Naive B cell (primary cell): ENCODE results near the gene KRTAP5-7. TPM values are rescaled to one million over a fixed set of nuclear protein-coding genes. Genes with fewer than 3 reads are reported as not detected.
"Not testable (repeated sequence)": the region's sequence is repeated elsewhere in the genome, so short reads cannot be mapped to it uniquely, and the experiment has no call there.

Experiments
- ATAC-seq, 2 donors: fragments of 150-1000 bp; cut with Tn5 transposase; 2 replicates each; pipeline ENCODE4 v1.10.0; 2021; ENCODE audit warnings: low read depth in 2 of 2, mild to moderate bottlenecking in 2 of 2, moderate library complexity in 2 of 2
- DNase-seq: peaks from one replicate; pipeline ENCODE4 v3.0.0; 2022
- H3K27ac Mint-ChIP-seq, 6 donors: one replicate each; pipeline ENCODE4 v1.8.0; 2020 to 2022; ENCODE audit warnings: mild to moderate bottlenecking in 6 of 6, mixed read lengths in 6 of 6, moderate library complexity in 5 of 6, inconsistent platforms in 2 of 6
- H3K27me3 Mint-ChIP-seq, 3 donors: one replicate each; pipeline ENCODE4 v1.8.0; 2021 to 2022; ENCODE audit warnings: mixed read lengths in 3 of 3, mild to moderate bottlenecking in 1 of 3
- H3K36me3 Mint-ChIP-seq, 2 donors: one replicate each; pipeline ENCODE4 v1.8.0; 2020 to 2022; ENCODE audit warnings: mixed read lengths in 2 of 2, inconsistent platforms in 1 of 2, mild to moderate bottlenecking in 1 of 2
- H3K4me1 Mint-ChIP-seq, 3 donors: one replicate each; pipeline ENCODE4 v1.8.0; 2020 to 2022; ENCODE audit warnings: mixed read lengths in 3 of 3, inconsistent platforms in 1 of 3, mild to moderate bottlenecking in 1 of 3, moderate library complexity in 1 of 3
- H3K4me3 Mint-ChIP-seq, 8 donors: one replicate each; pipeline ENCODE4 v1.8.0; 2020 to 2022; ENCODE audit warnings: mild to moderate bottlenecking in 8 of 8, mixed read lengths in 8 of 8, moderate library complexity in 8 of 8, inconsistent platforms in 2 of 8
- H3K9me3 Mint-ChIP-seq, 7 donors: one replicate each; pipeline ENCODE4 v1.8.0; 2020 to 2022; ENCODE audit warnings: mixed read lengths in 7 of 7, mild to moderate bottlenecking in 5 of 7, inconsistent platforms in 2 of 7, moderate library complexity in 1 of 7
- polyA plus RNA-seq, 6 donors: library from polyadenylated mRNA; unstranded; fragments of 300-500 nt; fragmentation: Illumina TruSeq; gene quantifications; one replicate each; pipeline ENCODE4 v1.2.3, GENCODE V29; 2021; ENCODE audit warnings: low read depth in 6 of 6

Gene KRTAP5-7
- polyA plus RNA-seq, result not detected

- H3K36me3 Mint-ChIP-seq, DNase-seq, H3K4me3 Mint-ChIP-seq, H3K27ac Mint-ChIP-seq, H3K4me1 Mint-ChIP-seq, H3K9me3 Mint-ChIP-seq, ATAC-seq: not testable (repeated sequence)
- H3K27me3 Mint-ChIP-seq, result peaks cover 0 to 15% (median 4%) of the 10 kb centered on the region in 3 donors
Measured at GRCh38 chr11:71526796-71527575, at the start of gene KRTAP5-7. KRTAP5-7 (plus strand) TSS chr11:71527267; CDS start chr11:71527301, 34 bp downstream.

- no peak for ATAC-seq
- Mint-ChIP-seq H3K27me3 (no peaks in the 10 kb centered on the region), H3K36me3 (peaks cover 15 to 29% of the 10 kb centered on the region in 2 donors), H3K9me3 (no peaks in the 10 kb centered on the region), H3K4me1 (no peaks in the 10 kb centered on the region), H3K27ac (no peak overlapping the region), H3K4me3 (no peak overlapping the region)
- DNase-seq, result no peak
Measured at GRCh38 chr11:71477641-71478527, 49.2 kb upstream of the KRTAP5-7 start.

- ATAC-seq, result no peak
- H3K4me1 Mint-ChIP-seq, result no peaks in the 10 kb centered on the region
Measured at GRCh38 chr11:71478528-71478840, 48.6 kb upstream of the KRTAP5-7 start.

DNA sequence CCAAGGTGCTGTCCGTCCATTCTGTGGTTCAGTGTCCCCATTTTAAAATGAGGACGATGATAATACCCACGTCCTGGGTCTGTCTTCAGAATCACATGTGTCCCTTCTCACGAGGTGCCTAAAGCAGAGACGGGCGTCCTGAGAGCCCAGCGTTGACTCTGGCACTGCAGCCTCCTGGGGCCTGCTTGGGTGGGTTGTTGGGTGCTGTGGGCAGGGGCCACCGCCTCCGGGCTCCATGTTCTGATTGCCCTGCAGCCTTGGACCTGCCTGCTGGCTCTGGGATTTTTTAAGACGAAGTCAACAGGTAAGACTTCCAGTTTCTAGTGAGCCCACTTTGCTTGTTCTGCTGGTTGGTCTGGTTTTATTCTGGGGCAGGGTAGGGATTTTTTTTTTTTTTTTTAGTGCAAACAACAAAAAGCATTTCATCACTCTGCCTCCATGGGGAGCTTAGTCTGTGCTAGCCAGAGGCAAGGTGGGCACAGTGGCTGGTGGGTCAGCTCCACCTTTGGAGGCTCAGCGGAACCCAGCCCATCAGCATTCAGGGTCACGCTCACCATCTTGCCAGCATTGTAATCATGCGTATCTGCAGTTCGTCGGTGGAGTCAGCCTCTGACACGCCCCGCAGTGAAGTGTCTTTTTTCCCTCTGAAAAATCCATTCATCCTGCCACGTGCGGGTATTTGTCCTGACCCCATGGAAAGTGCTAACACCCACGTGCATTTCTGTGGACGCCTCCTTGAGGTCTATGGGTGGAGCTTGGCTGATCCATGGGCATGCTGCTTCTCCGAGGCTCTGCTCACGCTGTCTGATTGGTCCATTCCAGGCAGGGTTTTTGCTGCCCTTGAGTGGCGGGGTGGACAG, 45.7 kb upstream of the KRTAP5-7 start:
- Mint-ChIP-seq H3K36me3 (peaks cover 40 to 48% of the 10 kb centered on the region in 2 donors), H3K27ac (no peak overlapping the region), H3K27me3 (no peaks in the 10 kb centered on the region), H3K4me1 (peaks cover 0 to 15% (median 5%) of the 10 kb centered on the region in 3 donors), H3K9me3 (no peaks in the 10 kb centered on the region), H3K4me3 (no peak overlapping the region)
- DNase-seq (no peak), ATAC-seq (no peak)

More at GRCh38 chr11:71478528-71478840, 48.6 kb upstream of the KRTAP5-7 start:
- H3K9me3 Mint-ChIP-seq, result no peaks in the 10 kb centered on the region
- H3K27me3 Mint-ChIP-seq, result no peaks in the 10 kb centered on the region
- no peak overlapping the region for H3K4me3 Mint-ChIP-seq
- no peak overlapping the region for H3K27ac Mint-ChIP-seq
- DNase-seq, result no peak
- H3K36me3 Mint-ChIP-seq, result peaks cover 20 to 34% of the 10 kb centered on the region in 2 donors

DNA sequence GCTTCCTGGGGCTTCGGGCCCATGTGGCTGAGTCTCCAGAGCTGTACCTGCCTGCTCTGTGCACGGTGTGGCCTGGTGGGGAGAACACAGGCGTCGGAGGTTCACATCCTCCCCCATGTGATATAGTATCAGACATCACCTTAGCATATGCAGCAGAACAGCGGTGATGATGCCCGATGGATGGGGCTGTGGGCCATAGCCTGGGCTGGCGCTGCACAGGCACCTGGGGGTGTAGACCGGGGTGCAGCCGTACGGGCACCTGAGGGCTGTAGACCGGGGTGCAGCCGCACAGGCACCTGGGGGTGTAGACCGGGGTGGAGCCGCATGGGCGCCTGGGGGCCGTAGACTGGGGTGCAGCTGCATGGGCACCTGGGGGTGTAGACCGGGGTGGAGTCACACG, 44.9 kb upstream of the KRTAP5-7 start:
- Mint-ChIP-seq H3K27ac (no peak overlapping the region), H3K36me3 (peaks cover 47 to 52% of the 10 kb centered on the region in 2 donors), H3K4me1 (peaks cover 0 to 17% (median 7%) of the 10 kb centered on the region in 3 donors), H3K9me3 (no peaks in the 10 kb centered on the region), H3K4me3 (no peak overlapping the region), H3K27me3 (no peaks in the 10 kb centered on the region)
- no peak for ATAC-seq
- DNase-seq, result no peak

DNA sequence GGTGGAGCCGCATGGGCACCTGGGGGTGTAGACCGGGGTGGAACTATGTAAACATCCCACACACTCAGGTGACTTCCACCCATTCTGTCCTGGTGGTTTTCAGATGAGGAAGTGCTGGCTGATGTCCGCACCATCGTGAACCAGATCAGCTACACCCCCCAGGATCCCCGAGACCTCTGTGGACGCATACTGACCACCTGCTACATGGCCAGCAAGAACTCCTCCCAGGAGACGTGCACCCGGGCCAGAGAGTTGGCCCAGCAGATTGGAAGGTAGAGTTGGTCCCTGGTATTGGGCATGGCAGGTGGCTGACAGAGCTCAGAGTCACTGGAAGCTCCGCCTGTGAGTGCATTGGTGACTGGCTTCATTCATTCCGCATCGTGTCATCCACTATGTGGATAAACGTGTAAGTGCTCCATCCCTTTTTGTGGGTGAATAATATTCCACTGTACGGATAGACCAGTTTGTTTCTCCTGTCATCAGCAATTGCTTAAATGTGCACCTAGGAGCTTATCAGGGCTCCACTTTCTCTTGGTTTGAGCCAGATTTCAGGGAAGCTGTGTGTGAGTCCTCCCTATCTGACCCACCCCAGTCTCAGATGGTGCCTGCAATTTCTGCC, 44.2 kb upstream of the KRTAP5-7 start:
- peak overlapping the region in 1 of 6 donors; percentile 28 for H3K27ac Mint-ChIP-seq
- H3K4me1 Mint-ChIP-seq, result peaks cover 0 to 17% (median 9%) of the 10 kb centered on the region in 3 donors
- DNase-seq, result no peak
- no peak for ATAC-seq
- peaks cover 46 to 49% of the 10 kb centered on the region in 2 donors for H3K36me3 Mint-ChIP-seq
- no peak overlapping the region for H3K4me3 Mint-ChIP-seq
- H3K27me3 Mint-ChIP-seq, result no peaks in the 10 kb centered on the region
- H3K9me3 Mint-ChIP-seq, result no peaks in the 10 kb centered on the region

- Mint-ChIP-seq H3K36me3 (peaks cover 41 to 52% of the 10 kb centered on the region in 2 donors), H3K9me3 (no peaks in the 10 kb centered on the region), H3K4me3 (no peak overlapping the region), H3K4me1 (peaks cover 0 to 18% (median 12%) of the 10 kb centered on the region in 3 donors), H3K27me3 (no peaks in the 10 kb centered on the region), H3K27ac (no peak overlapping the region)
- ATAC-seq (no peak), DNase-seq (no peak)
Measured at GRCh38 chr11:71483692-71484091, 43.4 kb upstream of the KRTAP5-7 start.

DNA sequence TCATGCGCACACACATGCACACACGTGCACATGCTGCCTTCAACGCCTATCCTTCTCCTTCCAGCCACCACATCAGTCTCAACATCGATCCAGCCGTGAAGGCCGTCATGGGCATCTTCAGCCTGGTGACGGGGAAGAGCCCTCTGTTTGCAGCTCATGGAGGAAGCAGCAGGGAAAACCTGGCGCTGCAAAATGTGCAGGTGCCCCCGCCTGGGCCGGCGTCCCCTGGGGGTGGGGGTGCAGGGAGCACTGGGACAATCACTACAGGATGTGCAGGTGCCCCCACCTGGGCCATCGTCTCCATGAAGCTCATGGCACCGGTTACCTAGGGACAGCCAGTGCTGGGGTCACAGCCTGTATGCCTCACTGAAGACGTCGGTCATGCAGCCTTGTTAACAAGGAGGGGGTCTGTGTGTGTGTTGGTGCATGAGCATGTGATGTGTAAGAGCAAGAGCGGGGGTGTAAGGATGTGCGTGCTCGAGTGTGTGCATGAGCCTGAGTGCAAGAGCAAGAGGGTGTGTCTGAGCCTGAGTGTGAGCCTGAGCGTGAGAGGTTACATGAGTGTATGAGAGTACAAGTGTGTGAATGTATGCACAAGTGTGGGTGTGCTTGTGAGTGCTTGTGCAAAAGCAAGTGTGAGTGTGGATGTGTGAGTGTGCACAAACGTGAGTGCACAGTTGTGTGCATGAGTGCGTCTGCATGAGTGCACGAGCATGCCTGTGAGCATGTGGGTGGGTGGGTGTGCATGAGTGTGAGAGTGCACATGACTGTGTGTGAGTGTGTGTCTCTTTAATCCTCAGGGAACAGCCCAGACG, 42.6 kb upstream of the KRTAP5-7 start:
- peak overlapping the region in 1 of 8 donors; percentile 24 for H3K4me3 Mint-ChIP-seq
- peak overlapping the region in 2 of 6 donors; percentile 19 to 80 for H3K27ac Mint-ChIP-seq
- DNase-seq, result no peak
- no peaks in the 10 kb centered on the region for H3K27me3 Mint-ChIP-seq
- H3K9me3 Mint-ChIP-seq, result no peaks in the 10 kb centered on the region
- H3K4me1 Mint-ChIP-seq, result peaks cover 0 to 20% (median 12%) of the 10 kb centered on the region in 3 donors
- no peak for ATAC-seq
- peaks cover 37 to 59% of the 10 kb centered on the region in 2 donors for H3K36me3 Mint-ChIP-seq

GRCh38 chr11:71485063-71485399, 42.0 kb upstream of the KRTAP5-7 start:
- Mint-ChIP-seq H3K4me1 (peaks cover 0 to 20% (median 12%) of the 10 kb centered on the region in 3 donors), H3K36me3 (peaks cover 33 to 65% of the 10 kb centered on the region in 2 donors)
- ATAC-seq, result no peak

DNA sequence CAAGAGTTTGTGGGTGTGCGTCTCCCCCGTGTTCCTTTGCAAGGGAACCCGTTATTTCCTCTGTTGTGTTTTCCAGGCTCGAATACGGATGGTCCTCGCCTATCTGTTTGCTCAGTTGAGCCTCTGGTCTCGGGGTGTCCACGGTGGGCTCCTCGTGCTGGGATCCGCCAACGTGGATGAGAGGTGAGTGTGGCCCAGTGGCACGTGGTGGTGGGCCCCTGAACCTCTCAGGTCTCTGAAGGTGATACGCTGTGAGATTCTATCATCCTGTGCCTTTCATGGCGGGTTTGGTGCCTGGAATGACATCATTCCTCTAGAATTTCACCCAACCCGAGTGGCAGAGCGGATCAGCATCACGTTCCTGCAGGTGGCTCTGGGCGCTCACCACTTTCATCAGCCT, 41.6 kb upstream of the KRTAP5-7 start:
- Mint-ChIP-seq H3K36me3 (peaks cover 33 to 69% of the 10 kb centered on the region in 2 donors), H3K9me3 (no peaks in the 10 kb centered on the region), H3K4me3 (no peak overlapping the region), H3K27me3 (no peaks in the 10 kb centered on the region), H3K27ac (peak overlapping the region in 1 of 6 donors; percentile 3), H3K4me1 (peaks cover 0 to 20% (median 12%) of the 10 kb centered on the region in 3 donors)
- no peak for ATAC-seq
- DNase-seq, result no peak

More at GRCh38 chr11:71485063-71485399, 42.0 kb upstream of the KRTAP5-7 start:
- H3K9me3 Mint-ChIP-seq, result no peaks in the 10 kb centered on the region
- no peak overlapping the region for H3K27ac Mint-ChIP-seq
- no peak overlapping the region for H3K4me3 Mint-ChIP-seq
- H3K27me3 Mint-ChIP-seq, result no peaks in the 10 kb centered on the region
- no peak for DNase-seq

DNA sequence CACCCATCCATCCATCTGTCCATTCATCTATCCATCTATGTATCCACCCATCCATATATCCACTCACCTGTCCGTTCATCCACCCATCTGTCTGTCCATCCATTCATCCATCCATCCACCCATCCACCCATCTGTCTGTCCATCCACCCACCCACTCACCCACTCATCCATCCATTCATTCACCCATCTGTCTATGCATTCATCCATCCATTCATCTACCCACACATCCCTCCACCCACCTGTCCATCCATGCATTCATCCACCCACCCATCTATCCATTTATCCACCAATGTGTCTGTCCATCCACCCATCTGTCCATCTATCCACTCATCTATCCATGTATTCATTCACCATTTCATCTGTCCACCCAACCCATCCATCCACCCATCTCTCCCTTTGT, 40.7 kb upstream of the KRTAP5-7 start:
- Mint-ChIP-seq H3K4me3 (no peak overlapping the region), H3K36me3 (peaks cover 33 to 78% of the 10 kb centered on the region in 2 donors), H3K9me3 (no peaks in the 10 kb centered on the region), H3K27ac (no peak overlapping the region), H3K27me3 (no peaks in the 10 kb centered on the region), H3K4me1 (peaks cover 0 to 20% (median 12%) of the 10 kb centered on the region in 3 donors)
- ATAC-seq (no peak), DNase-seq (no peak)

GRCh38 chr11:71488681-71489270, 38.3 kb upstream of the KRTAP5-7 start:
- Mint-ChIP-seq H3K27ac (peak overlapping the region in 2 of 6 donors; percentile 69 to 84), H3K27me3 (no peaks in the 10 kb centered on the region), H3K4me3 (no peak overlapping the region), H3K4me1 (peaks cover 0 to 23% (median 12%) of the 10 kb centered on the region in 3 donors), H3K9me3 (no peaks in the 10 kb centered on the region), H3K36me3 (peaks cover 34 to 83% of the 10 kb centered on the region in 2 donors)
- DNase-seq (no peak), ATAC-seq (no peak)
